Activated T-cell treated with anti-CD3 and anti-CD28 coated beads, Interleukin-2, amount 50 U/mL, for 1 hour (primary cell): Measurements from ENCODE around the gene SH2D3C.
A peak's percentile ranks its signal among the peaks of the same experiment; 100 is the strongest.

ENCODE experiments used
- DNase-seq: peaks from one replicate; pipeline ENCODE4 v3.0.0-alpha.2; 2020

SH2D3C gene

GRCh38 chr9:127806871-127807270, 28.4 kb upstream of the SH2D3C start:
- DNase-seq, result no peak

GRCh38 chr9:127805620-127806019, 27.2 kb upstream of the SH2D3C start:
- peak; percentile 41 for DNase-seq

GRCh38 chr9:127803507-127804352, 25.3 kb upstream of the SH2D3C start:
- DNase-seq, result peak; percentile 39

GRCh38 chr9:127802576-127803443, 24.3 kb upstream of the SH2D3C start, which contains the start of gene FPGS:
Gene FPGS (plus strand): TSS chr9:127802882. CDS start chr9:127802925, 43 bp downstream.
- peak; percentile 85 for DNase-seq

GRCh38 chr9:127801955-127802575, 23.6 kb upstream of the SH2D3C start:
- no peak for DNase-seq

GRCh38 chr9:127796852-127797370, 18.4 kb upstream of the SH2D3C start:
- no peak for DNase-seq

- no peak for DNase-seq
Measured at GRCh38 chr9:127796225-127796813, 17.9 kb upstream of the SH2D3C start.

- DNase-seq, result no peak
Measured at GRCh38 chr9:127794001-127794791, 15.7 kb upstream of the SH2D3C start.

GRCh38 chr9:127793093-127793708, 14.7 kb upstream of the SH2D3C start:
- no peak for DNase-seq

GRCh38 chr9:127792417-127793031, 14.1 kb upstream of the SH2D3C start:
- no peak for DNase-seq

- no peak for DNase-seq
Measured at GRCh38 chr9:127791085-127791484, 12.6 kb upstream of the SH2D3C start.

GRCh38 chr9:127790094-127790855, 11.8 kb upstream of the SH2D3C start:
- no peak for DNase-seq

- no peak for DNase-seq
Measured at GRCh38 chr9:127789179-127789578, 10.7 kb upstream of the SH2D3C start.

- DNase-seq, result no peak
Measured at GRCh38 chr9:127788337-127789011, 10.0 kb upstream of the SH2D3C start.

GRCh38 chr9:127786773-127787104, 8.3 kb upstream of the SH2D3C start:
- DNase-seq, result no peak

GRCh38 chr9:127785933-127786772, 7.7 kb upstream of the SH2D3C start, which contains the start of gene CDK9:
Gene CDK9 (plus strand): TSS chr9:127786034. CDS start chr9:127786149, 115 bp downstream.
- peak; percentile 95 for DNase-seq

- DNase-seq, result peak; percentile 93
Measured at GRCh38 chr9:127785023-127785932, 6.8 kb upstream of the SH2D3C start.
